Heart left ventricle (tissue), 13 donors: ENCODE results near the gene PPIE.

ENCODE experiments used
- POLR2A ChIP-seq, 2 donors: fragments of 450-650 bp; IDR thresholded peaks; one replicate each; pipeline ENCODE4 v1.6.1; 2017; ENCODE audit warnings: antibody characterized with exemption in 2 of 2, mild to moderate bottlenecking in 2 of 2, moderate library complexity in 2 of 2
- TF ChIP-seq, protein P1 (sequence below), 12 donors: fragments of 200-600 bp; sonication (generic) in 4 of 12; IDR thresholded peaks; one replicate each; pipeline versions ENCODE4 v1.5.0 to v1.8.0; 2018 to 2022; ENCODE audit warnings: antibody characterized with exemption in 12 of 12, mild to moderate bottlenecking in 5 of 12
- donor health status: ischemic (EF 13 %, LVEDD 7.1; RV severe dilation, severe dysfunction).
- donor health status: DM: no; HTN: yes; CAD: no.
- donor health status: DM: no; HTN: no; CAD: no.
- donor health status: ischemic (EF 25% LVEDD 6.9; RV normal size, moderate dysfunction).
- donor health status: ischemic (EF 25% LVEDD 5.7; RV mildly dilated, moderate dysfunction).
- donor health status: ischemic (EF 35%, LVEDD 5.7; RV mildly dilated, moderate dysfunction).
- donor health status: nonischemic (EF 11% LVEDD 7.7; RV severe dilation, severe dysfunction).
- donor health status: DM: yes; HTN: yes; CAD: no.
- donor health status: PGD.
- donor health status: ischemic (EF 29% LVEDD 5.4; RV normal size, mild dysfunction).
- donor health status: nonischemic (EF 23%, LVEDD 6.1; RV moderate dilation, normal function).

DNA sequence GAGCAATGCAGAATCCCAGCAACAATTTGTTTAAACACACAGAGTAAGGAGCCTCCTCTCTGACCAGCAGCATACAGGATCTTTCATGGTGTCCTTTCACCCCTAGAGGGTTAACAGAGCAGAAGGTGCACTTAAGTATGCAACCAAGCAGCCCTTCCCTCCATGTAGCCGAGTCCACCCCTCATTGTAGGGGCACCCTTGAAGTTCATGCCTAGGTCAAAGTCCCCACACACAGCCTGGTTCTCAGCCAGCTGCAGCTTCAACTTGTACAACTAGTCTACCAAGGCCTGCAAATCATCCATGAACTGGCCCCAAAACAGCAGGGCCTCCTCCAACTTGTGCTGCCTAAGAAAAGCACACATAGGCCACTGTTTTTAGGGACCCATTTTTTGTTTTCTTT is 57.0 kb downstream of the PPIE start:
- TF ChIP-seq, protein P1, sequence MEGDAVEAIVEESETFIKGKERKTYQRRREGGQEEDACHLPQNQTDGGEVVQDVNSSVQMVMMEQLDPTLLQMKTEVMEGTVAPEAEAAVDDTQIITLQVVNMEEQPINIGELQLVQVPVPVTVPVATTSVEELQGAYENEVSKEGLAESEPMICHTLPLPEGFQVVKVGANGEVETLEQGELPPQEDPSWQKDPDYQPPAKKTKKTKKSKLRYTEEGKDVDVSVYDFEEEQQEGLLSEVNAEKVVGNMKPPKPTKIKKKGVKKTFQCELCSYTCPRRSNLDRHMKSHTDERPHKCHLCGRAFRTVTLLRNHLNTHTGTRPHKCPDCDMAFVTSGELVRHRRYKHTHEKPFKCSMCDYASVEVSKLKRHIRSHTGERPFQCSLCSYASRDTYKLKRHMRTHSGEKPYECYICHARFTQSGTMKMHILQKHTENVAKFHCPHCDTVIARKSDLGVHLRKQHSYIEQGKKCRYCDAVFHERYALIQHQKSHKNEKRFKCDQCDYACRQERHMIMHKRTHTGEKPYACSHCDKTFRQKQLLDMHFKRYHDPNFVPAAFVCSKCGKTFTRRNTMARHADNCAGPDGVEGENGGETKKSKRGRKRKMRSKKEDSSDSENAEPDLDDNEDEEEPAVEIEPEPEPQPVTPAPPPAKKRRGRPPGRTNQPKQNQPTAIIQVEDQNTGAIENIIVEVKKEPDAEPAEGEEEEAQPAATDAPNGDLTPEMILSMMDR (IDR thresholded peaks at IDR 0.05) = no peak
- TF ChIP-seq POLR2A (IDR thresholded peaks at IDR 0.05) = no peak
